Body of pancreas (tissue), 4 donors: ENCODE results near the gene RAPGEF5. TPM values are rescaled to one million over a fixed set of nuclear protein-coding genes. Genes with fewer than 3 reads are reported as not detected.
A peak's percentile ranks its signal among the peaks of the same experiment; 100 is the strongest.

Experiments
- ATAC-seq: fragments of 150-250 bp; one replicate; pipeline ENCODE4 v1.9.1; 2016
- DNase-seq, 4 donors: peaks; one replicate each; pipeline ENCODE4 v3.0.0-alpha.2; 2019
- H3K27ac ChIP-seq, 4 donors: fragments of 200-600 bp; sonication (generic); 1 replicate in 3 of 4; 2 replicates in 1 of 4; pipeline versions ENCODE4 v1.5.1 to v1.6.1; 2016 to 2019; ENCODE audit warnings: mild to moderate bottlenecking in 1 of 4, mixed read lengths in 1 of 4, moderate library complexity in 1 of 4
- H3K27me3 ChIP-seq, 2 donors: fragments of 200-600 bp; sonication (generic); one replicate each; pipeline ENCODE4 v1.6.0; 2016; ENCODE audit warnings: mild to moderate bottlenecking in 1 of 2
- H3K36me3 ChIP-seq, 2 donors: fragments of 200-600 bp; sonication (generic); replicated peaks in 1 of 2; 2 replicates each; pipeline ENCODE4 v1.5.1; 2016; ENCODE audit warnings: low read depth in 2 of 2; ENCODE audit not compliant: insufficient read depth in 1 of 2
- H3K4me1 ChIP-seq: fragments of 200-600 bp; sonication (generic); one replicate; pipeline ENCODE4 v1.6.0; 2016
- H3K4me3 ChIP-seq, 2 donors: fragments of 200-600 bp; sonication (generic); 1 replicate in 1 of 2; 2 replicates in 1 of 2; pipeline ENCODE4 v1.5.1; 2016 to 2019
- H3K9me3 ChIP-seq, 3 donors: fragments of 200-600 bp; sonication (generic); 1 replicate in 2 of 3; 2 replicates in 1 of 3; pipeline ENCODE4 v1.5.1; 2016
- CTCF ChIP-seq, 7 experiments: fragments of 450-650 bp in 4 of 7; fragments of 200-600 bp in 3 of 7; sonication (generic) in 3 of 7; IDR thresholded peaks; one replicate each; pipeline ENCODE4 v1.5.1; 2016 to 2019; ENCODE audit warnings: antibody characterized with exemption in 7 of 7
- POLR2A ChIP-seq, 3 donors: fragments of 450-650 bp; IDR thresholded peaks; one replicate each; pipeline ENCODE4 v1.6.1; 2016; ENCODE audit warnings: antibody characterized with exemption in 3 of 3, mild to moderate bottlenecking in 2 of 3
- WGBS, 2 donors: methylation state at CpG; one replicate each; pipeline ENCODE4 v1.1.5; 2017; 5-methylcytosine and 5-hydroxymethylcytosine counted together
- intact Hi-C: fragments of 100-400 bp; cut with DNase I; formaldehyde crosslinking; loops from one replicate; pipeline ENCODE4 v1.15.1; 2023
- total RNA-seq, 2 donors: library from RNA; depleted of rRNA; stranded (reverse); fragments of >200 nt; gene quantifications; one replicate each; pipeline ENCODE4 v1.1.0, GENCODE V29; 2016

The RAPGEF5 gene
- total RNA-seq, 2 donors from 2014 or later = 68.0 to 151 TPM

DNA sequence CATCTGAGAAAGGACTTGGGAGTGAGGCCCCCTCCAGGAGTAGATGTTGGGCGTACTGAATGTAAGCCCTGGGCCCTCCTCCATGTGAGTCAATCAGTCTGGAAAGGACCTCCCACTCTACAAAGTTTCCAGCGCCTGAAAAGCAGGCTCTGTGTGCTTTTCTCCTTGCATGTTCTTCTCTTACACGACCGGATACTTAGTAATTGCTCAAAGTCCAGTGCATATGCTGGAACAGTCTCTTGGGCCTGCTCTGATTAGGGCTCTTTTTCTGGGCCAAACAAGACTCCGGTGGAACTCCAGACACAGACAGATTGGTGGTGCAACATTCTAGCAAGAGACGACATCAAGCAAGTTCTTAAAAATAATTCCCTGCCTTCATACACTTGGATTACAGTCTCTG is 38.3 kb upstream of the RAPGEF5 start:
- Histone ChIP-seq H3K36me3 (no peaks in the 10 kb centered on the region), H3K27ac (no peak overlapping the region), H3K4me1 (no peaks in the 10 kb centered on the region), H3K27me3 (no peaks in the 10 kb centered on the region), H3K4me3 (no peak overlapping the region), H3K9me3 (no peaks in the 10 kb centered on the region)
- ATAC-seq (no peak), DNase-seq (no peak)
- TF ChIP-seq POLR2A (IDR thresholded peaks at IDR 0.05) (no peak), CTCF (IDR thresholded peaks at IDR 0.05) (no peak)
- 73% methylated on average over 6 of the region's 6 CpGs; no CpG with 5 or more reads in 1 of the 2 donors for WGBS, 2 donors
- intact Hi-C loops = no loop called here

GRCh38 chr7:22394739-22395138 is 37.8 kb upstream of the RAPGEF5 start:
- H3K9me3 ChIP-seq = no peaks in the 10 kb centered on the region
- H3K27ac ChIP-seq = no peak overlapping the region
- ATAC-seq (no peak), DNase-seq (no peak)
- no peaks in the 10 kb centered on the region for H3K36me3 ChIP-seq
- intact Hi-C loops = no loop called here
- TF ChIP-seq CTCF (IDR thresholded peaks at IDR 0.05) (no peak), POLR2A (IDR thresholded peaks at IDR 0.05) (no peak)
- H3K4me3 ChIP-seq = no peak overlapping the region
- H3K4me1 ChIP-seq = no peaks in the 10 kb centered on the region
- WGBS, 2 donors = 74 to 77% methylated on average over 3 of the region's 3 CpGs
- H3K27me3 ChIP-seq = no peaks in the 10 kb centered on the region

GRCh38 chr7:22393913-22394729 is 37.2 kb upstream of the RAPGEF5 start:
- WGBS, 2 donors = 58 to 65% methylated on average over 13 of the region's 13 CpGs
- H3K27ac ChIP-seq = no peak overlapping the region
- H3K27me3 ChIP-seq = no peaks in the 10 kb centered on the region
- H3K36me3 ChIP-seq = no peaks in the 10 kb centered on the region
- ATAC-seq (peak; percentile 21), DNase-seq (no peak)
- no peaks in the 10 kb centered on the region for H3K4me1 ChIP-seq
- intact Hi-C loops = no loop called here
- H3K9me3 ChIP-seq = no peaks in the 10 kb centered on the region
- H3K4me3 ChIP-seq = no peak overlapping the region
- TF ChIP-seq POLR2A (IDR thresholded peaks at IDR 0.05) (no peak), CTCF (IDR thresholded peaks at IDR 0.05) (no peak)

DNA sequence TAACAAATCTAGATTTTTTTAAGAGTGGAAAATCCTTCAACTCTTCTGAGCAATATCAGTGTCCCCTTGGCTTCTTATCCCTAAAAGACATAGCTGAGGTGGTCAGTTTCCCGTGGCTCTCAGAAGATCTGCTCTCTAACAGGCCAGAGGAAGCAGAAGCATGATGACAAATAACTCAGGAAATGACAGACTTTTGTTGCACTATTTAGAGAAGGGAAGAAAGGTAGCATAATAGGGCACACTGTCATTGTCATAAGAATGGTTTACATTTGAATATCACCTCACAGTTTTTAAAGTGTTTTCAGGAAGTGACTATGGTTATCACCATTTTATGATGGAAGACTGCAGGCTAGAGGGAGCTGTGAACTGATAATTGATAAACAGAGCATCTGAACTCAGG is 33.6 kb upstream of the RAPGEF5 start:
- intact Hi-C loops = no loop called here
- 62 to 79% methylated on average over 1 of the region's 1 CpG for WGBS, 2 donors
- no peak for TF ChIP-seq CTCF (IDR thresholded peaks at IDR 0.05)
- no peak for TF ChIP-seq POLR2A (IDR thresholded peaks at IDR 0.05)

GRCh38 chr7:22389892-22390291 is 32.9 kb upstream of the RAPGEF5 start:
- H3K9me3 ChIP-seq = no peaks in the 10 kb centered on the region
- no peaks in the 10 kb centered on the region for H3K27me3 ChIP-seq
- H3K4me3 ChIP-seq = no peak overlapping the region
- intact Hi-C loops = no loop called here
- WGBS, 2 donors = 82 to 86% methylated on average over 2 of the region's 2 CpGs
- H3K4me1 ChIP-seq = no peaks in the 10 kb centered on the region
- H3K27ac ChIP-seq = no peak overlapping the region
- H3K36me3 ChIP-seq = no peaks in the 10 kb centered on the region
- TF ChIP-seq CTCF (IDR thresholded peaks at IDR 0.05) (no peak), POLR2A (IDR thresholded peaks at IDR 0.05) (no peak)
- DNase-seq (no peak), ATAC-seq (no peak)

More for the DNA sequence above, 33.6 kb upstream of the RAPGEF5 start:
- DNase-seq (no peak), ATAC-seq (no peak)
- no peaks in the 10 kb centered on the region for H3K27me3 ChIP-seq
- no peaks in the 10 kb centered on the region for H3K36me3 ChIP-seq
- H3K27ac ChIP-seq = no peak overlapping the region
- H3K4me3 ChIP-seq = no peak overlapping the region
- H3K9me3 ChIP-seq = no peaks in the 10 kb centered on the region
- H3K4me1 ChIP-seq = no peaks in the 10 kb centered on the region
